ENCODE data around the gene AUH. TPM values are rescaled to one million over a fixed set of nuclear protein-coding genes. Genes with fewer than 3 reads are reported as not detected.

Gene AUH
- total and polyA plus RNA-seq, 2 donors (not counting 1 experiment from before 2014, with no cell fraction given), result 11.3 to 55.5 TPM

DNA sequence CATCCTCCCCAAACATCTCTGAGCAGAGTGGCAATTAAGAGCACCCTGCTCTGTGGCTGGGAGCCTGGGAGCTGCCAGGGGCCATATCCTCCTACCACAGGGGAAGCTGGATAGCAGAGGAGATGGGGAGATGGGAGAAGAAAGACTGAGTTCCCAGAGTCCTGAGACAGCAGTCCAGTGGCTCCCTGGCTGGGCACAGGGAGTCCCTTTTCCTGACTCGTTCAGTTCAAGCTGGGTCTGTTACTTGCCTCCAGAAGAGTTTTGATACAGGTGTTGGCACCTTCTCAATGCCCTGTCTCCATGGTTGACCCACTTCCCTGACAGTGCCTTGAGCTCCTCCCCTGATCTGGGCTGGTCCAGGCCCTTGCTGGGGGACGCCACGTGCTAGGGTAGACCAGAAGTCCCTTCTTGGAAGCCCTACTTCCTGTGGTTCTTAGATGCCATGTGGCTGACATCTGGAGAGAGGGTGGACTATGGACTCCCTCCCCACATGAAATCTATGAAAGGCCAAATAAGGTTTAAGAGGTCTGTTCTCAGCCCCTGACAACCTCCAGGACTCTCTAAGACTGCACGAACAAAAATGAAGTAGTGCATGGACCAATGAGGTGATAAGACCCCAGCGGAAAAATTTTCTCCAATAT, 166.2 kb downstream of the AUH start:
- Histone ChIP-seq H3K4me2 (ENCODE audit: extremely low read depth, insufficient read depth, low read length) (no peak overlapping the region), H3K36me3 (ENCODE audit: control insufficient read depth, insufficient read depth, low read length) (no peaks in the 10 kb centered on the region), H3K9ac (ENCODE audit: insufficient read depth, low read length) (no peak overlapping the region), H3K27ac (ENCODE audit: insufficient read depth, low read length) (peak overlapping the region; percentile 99), H3K27me3 (ENCODE audit: control insufficient read depth, insufficient read depth, low read length) (no peaks in the 10 kb centered on the region), H3K4me1 (ENCODE audit: control insufficient read depth, extremely low read depth, insufficient read depth, low read length) (peaks cover 25% of the 10 kb centered on the region), H4K20me1 (ENCODE audit: control insufficient read depth, extremely low read depth, insufficient read depth, low read length) (no peaks in the 10 kb centered on the region), H2AFZ (ENCODE audit: low read length) (no peak overlapping the region), H3K9me3 (ENCODE audit: control insufficient read depth, insufficient read depth, low read depth, low read length) (no peaks in the 10 kb centered on the region), H3K4me3 (replicated peaks in 1 of 4; ENCODE audit: control extremely low read depth in 1 of 4, insufficient read depth in 1 of 4, low read depth in 3 of 4, low read length in 4 of 4) (no peak overlapping the region), H3K79me2 (ENCODE audit: control insufficient read depth, insufficient read depth, low read length) (no peaks in the 10 kb centered on the region)
- TF ChIP-seq CTCF (conservative IDR thresholded peaks at IDR 0.05 in 1 of 2, IDR thresholded peaks at IDR 0.05 in 1 of 2; ENCODE audit: low read depth in 1 of 2, low read length in 2 of 2) (no peak), EZH2 (IDR thresholded peaks at IDR 0.05; ENCODE audit: low read length, missing control alignments) (no peak)
- no peak for DNase-seq (ENCODE audit: low read depth in 2 of 2)

- no peak for TF ChIP-seq CTCF (conservative IDR thresholded peaks at IDR 0.05 in 1 of 2, IDR thresholded peaks at IDR 0.05 in 1 of 2; ENCODE audit: low read depth in 1 of 2, low read length in 2 of 2)
- TF ChIP-seq EZH2 (IDR thresholded peaks at IDR 0.05; ENCODE audit: low read length, missing control alignments), result no peak
Measured at GRCh38 chr9:91193658-91194391, 167.9 kb downstream of the AUH start.

GRCh38 chr9:91193087-91193657, 168.5 kb downstream of the AUH start:
- peak overlapping the region; percentile 99 for H3K27ac ChIP-seq (ENCODE audit: insufficient read depth, low read length)
- no peaks in the 10 kb centered on the region for H3K27me3 ChIP-seq (ENCODE audit: control insufficient read depth, insufficient read depth, low read length)
- no peaks in the 10 kb centered on the region for H4K20me1 ChIP-seq (ENCODE audit: control insufficient read depth, extremely low read depth, insufficient read depth, low read length)
- H3K79me2 ChIP-seq (ENCODE audit: control insufficient read depth, insufficient read depth, low read length), result no peaks in the 10 kb centered on the region
- TF ChIP-seq CTCF (conservative IDR thresholded peaks at IDR 0.05 in 1 of 2, IDR thresholded peaks at IDR 0.05 in 1 of 2; ENCODE audit: low read depth in 1 of 2, low read length in 2 of 2), result no peak
- no peak for TF ChIP-seq EZH2 (IDR thresholded peaks at IDR 0.05; ENCODE audit: low read length, missing control alignments)
- peak overlapping the region; percentile 74 for H3K4me2 ChIP-seq (ENCODE audit: extremely low read depth, insufficient read depth, low read length)
- no peaks in the 10 kb centered on the region for H3K36me3 ChIP-seq (ENCODE audit: control insufficient read depth, insufficient read depth, low read length)
- no peak overlapping the region for H2AFZ ChIP-seq (ENCODE audit: low read length)
- H3K4me1 ChIP-seq (ENCODE audit: control insufficient read depth, extremely low read depth, insufficient read depth, low read length), result peaks cover 25% of the 10 kb centered on the region
- peak; percentile 99 to 100 for DNase-seq (ENCODE audit: low read depth in 2 of 2)
- peak overlapping the region; percentile 8 to 50 (median 40) for H3K4me3 ChIP-seq (replicated peaks in 1 of 4; ENCODE audit: control extremely low read depth in 1 of 4, insufficient read depth in 1 of 4, low read depth in 3 of 4, low read length in 4 of 4)
- no peaks in the 10 kb centered on the region for H3K9me3 ChIP-seq (ENCODE audit: control insufficient read depth, insufficient read depth, low read depth, low read length)
- peak overlapping the region; percentile 99 for H3K9ac ChIP-seq (ENCODE audit: insufficient read depth, low read length)

More at GRCh38 chr9:91193658-91194391, 167.9 kb downstream of the AUH start:
- no peaks in the 10 kb centered on the region for H3K36me3 ChIP-seq (ENCODE audit: control insufficient read depth, insufficient read depth, low read length)
- DNase-seq (ENCODE audit: low read depth in 2 of 2), result peak; percentile 95 to 98
- peak overlapping the region; percentile 99 for H3K27ac ChIP-seq (ENCODE audit: insufficient read depth, low read length)
- H4K20me1 ChIP-seq (ENCODE audit: control insufficient read depth, extremely low read depth, insufficient read depth, low read length), result no peaks in the 10 kb centered on the region
- H3K27me3 ChIP-seq (ENCODE audit: control insufficient read depth, insufficient read depth, low read length), result no peaks in the 10 kb centered on the region
- H3K9ac ChIP-seq (ENCODE audit: insufficient read depth, low read length), result peak overlapping the region; percentile 99
- peak overlapping the region; percentile 8 to 50 (median 40) for H3K4me3 ChIP-seq (replicated peaks in 1 of 4; ENCODE audit: control extremely low read depth in 1 of 4, insufficient read depth in 1 of 4, low read depth in 3 of 4, low read length in 4 of 4)
- H3K4me1 ChIP-seq (ENCODE audit: control insufficient read depth, extremely low read depth, insufficient read depth, low read length), result peaks cover 25% of the 10 kb centered on the region
- no peaks in the 10 kb centered on the region for H3K79me2 ChIP-seq (ENCODE audit: control insufficient read depth, insufficient read depth, low read length)
- no peaks in the 10 kb centered on the region for H3K9me3 ChIP-seq (ENCODE audit: control insufficient read depth, insufficient read depth, low read depth, low read length)
- no peak overlapping the region for H2AFZ ChIP-seq (ENCODE audit: low read length)
- peak overlapping the region; percentile 74 for H3K4me2 ChIP-seq (ENCODE audit: extremely low read depth, insufficient read depth, low read length)

Measured in fibroblast of lung (primary cell).